ENCODE data around the gene TIMMDC1. TPM values are rescaled to one million over a fixed set of nuclear protein-coding genes. Genes with fewer than 3 reads are reported as not detected.

TIMMDC1 gene
- total and polyA plus RNA-seq, 9 of the 15 experiments (the other 6 are each of a cell fraction or from before 2014, with no cell fraction given): 62.1 to 226 (median 86.6) TPM

DNA sequence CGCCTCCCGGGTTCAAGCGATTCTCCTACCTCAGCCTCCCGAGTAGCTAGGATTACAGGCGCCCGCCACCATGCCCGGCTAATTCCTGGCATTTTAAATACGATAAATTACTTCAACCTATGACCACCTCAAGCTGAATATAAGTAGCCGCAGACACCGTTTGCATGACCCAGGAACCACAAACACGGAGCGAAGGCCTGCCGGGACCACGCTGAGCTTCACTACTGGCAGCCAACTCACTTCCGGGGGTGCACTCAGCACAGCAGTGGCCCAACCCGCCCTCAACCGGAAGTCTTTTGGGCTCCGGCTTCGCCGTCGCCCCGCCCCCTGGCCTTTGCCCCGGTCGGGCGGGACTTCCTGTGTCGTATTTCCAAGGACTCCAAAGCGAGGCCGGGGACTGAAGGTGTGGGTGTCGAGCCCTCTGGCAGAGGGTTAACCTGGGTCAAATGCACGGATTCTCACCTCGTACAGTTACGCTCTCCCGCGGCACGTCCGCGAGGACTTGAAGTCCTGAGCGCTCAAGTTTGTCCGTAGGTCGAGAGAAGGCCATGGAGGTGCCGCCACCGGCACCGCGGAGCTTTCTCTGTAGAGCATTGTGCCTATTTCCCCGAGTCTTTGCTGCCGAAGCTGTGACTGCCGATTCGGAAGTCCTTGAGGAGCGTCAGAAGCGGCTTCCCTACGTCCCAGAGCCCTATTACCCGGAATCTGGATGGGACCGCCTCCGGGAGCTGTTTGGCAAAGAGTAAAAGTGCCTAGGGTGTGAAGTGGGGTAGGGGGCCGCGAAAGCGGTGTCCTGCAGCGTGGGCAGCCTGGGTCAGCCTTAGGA, at the start of gene TIMMDC1 (continued):
- no peak for TF ChIP-seq ZNF395 (CRISPR knock-in tag; IDR thresholded peaks at IDR 0.05)
- TF ChIP-seq ZNF277 (CRISPR knock-in tag; IDR thresholded peaks at IDR 0.05; ENCODE audit: borderline replicate concordance): no peak
- TF ChIP-seq TFAP4 (CRISPR knock-in tag; IDR thresholded peaks at IDR 0.05; ENCODE audit: borderline replicate concordance): peak; percentile 68; the same call in 1 of the 2 replicates
- no peak for TF ChIP-seq CTBP1 (IDR thresholded peaks at IDR 0.05; ENCODE audit: borderline replicate concordance)
- TF ChIP-seq CHD2 (IDR thresholded peaks at IDR 0.05; ENCODE audit: low read depth, low read length): no peak
- no peak for TF ChIP-seq ZBTB43 (CRISPR knock-in tag; IDR thresholded peaks at IDR 0.05)
- TF ChIP-seq FOXK1 (CRISPR knock-in tag; IDR thresholded peaks at IDR 0.05; ENCODE audit: borderline replicate concordance): no peak
- TF ChIP-seq KDM4B (IDR thresholded peaks at IDR 0.05; ENCODE audit: borderline replicate concordance in 2 of 2, low read depth in 1 of 2): peak in 1 of 2 experiments; percentile 94; a peak in 2 of 4 replicates
- no peak for TF ChIP-seq CTCFL (IDR thresholded peaks at IDR 0.05; ENCODE audit: borderline replicate concordance, insufficient read depth, low read depth, low read length, poor library complexity, severe bottlenecking)
- TF ChIP-seq HMGN3 (IDR thresholded peaks at IDR 0.05; ENCODE audit: borderline replicate concordance, extremely low read depth, insufficient read length, low read depth, low read length): no peak
- no peak for TF ChIP-seq HMG20A (CRISPR knock-in tag; conservative IDR thresholded peaks at IDR 0.05)
- TF ChIP-seq E2F3 (CRISPR knock-in tag; IDR thresholded peaks at IDR 0.05): no peak
- TF ChIP-seq TEAD2 (tag; IDR thresholded peaks at IDR 0.05): no peak
- no peak for TF ChIP-seq ARID1B (IDR thresholded peaks at IDR 0.05)
- TF ChIP-seq, protein P1, sequence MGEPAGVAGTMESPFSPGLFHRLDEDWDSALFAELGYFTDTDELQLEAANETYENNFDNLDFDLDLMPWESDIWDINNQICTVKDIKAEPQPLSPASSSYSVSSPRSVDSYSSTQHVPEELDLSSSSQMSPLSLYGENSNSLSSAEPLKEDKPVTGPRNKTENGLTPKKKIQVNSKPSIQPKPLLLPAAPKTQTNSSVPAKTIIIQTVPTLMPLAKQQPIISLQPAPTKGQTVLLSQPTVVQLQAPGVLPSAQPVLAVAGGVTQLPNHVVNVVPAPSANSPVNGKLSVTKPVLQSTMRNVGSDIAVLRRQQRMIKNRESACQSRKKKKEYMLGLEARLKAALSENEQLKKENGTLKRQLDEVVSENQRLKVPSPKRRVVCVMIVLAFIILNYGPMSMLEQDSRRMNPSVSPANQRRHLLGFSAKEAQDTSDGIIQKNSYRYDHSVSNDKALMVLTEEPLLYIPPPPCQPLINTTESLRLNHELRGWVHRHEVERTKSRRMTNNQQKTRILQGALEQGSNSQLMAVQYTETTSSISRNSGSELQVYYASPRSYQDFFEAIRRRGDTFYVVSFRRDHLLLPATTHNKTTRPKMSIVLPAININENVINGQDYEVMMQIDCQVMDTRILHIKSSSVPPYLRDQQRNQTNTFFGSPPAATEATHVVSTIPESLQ (CRISPR knock-in tag; IDR thresholded peaks at IDR 0.05): no peak
- TF ChIP-seq ZNF274 (IDR thresholded peaks at IDR 0.05; ENCODE audit: borderline replicate concordance, low read depth, low read length): no peak
